ENCODE data around the gene FBXL22.

DNA sequence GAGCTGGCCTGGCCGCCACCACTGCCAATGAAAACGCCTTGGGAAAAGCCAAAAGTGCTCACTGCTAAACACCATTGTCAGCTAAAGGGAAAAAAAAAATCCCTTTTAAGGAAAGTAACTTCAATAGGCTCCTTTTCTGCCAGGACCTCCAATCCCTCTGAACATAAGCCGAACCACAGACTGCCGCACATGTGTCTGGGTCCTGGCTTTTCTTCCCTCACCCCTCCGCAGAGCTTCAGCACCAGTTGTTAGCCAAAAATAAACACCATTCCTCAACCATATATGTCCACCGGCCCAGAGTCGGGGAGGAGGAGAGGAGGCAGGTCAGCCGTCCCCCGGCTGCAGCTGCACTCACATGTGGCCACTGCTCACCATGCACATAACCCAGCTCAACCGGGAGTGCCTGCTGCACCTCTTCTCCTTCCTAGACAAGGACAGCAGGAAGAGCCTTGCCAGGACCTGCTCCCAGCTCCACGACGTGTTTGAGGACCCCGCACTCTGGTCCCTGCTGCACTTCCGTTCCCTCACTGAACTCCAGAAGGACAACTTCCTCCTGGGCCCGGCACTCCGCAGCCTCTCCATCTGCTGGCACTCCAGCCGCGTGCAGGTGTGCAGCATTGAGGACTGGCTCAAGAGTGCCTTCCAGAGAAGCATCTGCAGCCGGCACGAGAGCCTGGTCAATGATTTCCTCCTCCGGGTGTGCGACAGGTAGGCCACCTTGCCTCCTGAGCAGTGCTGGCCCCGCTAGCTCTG lies at the start of gene FBXL22:
- TF ChIP-seq, protein P1, sequence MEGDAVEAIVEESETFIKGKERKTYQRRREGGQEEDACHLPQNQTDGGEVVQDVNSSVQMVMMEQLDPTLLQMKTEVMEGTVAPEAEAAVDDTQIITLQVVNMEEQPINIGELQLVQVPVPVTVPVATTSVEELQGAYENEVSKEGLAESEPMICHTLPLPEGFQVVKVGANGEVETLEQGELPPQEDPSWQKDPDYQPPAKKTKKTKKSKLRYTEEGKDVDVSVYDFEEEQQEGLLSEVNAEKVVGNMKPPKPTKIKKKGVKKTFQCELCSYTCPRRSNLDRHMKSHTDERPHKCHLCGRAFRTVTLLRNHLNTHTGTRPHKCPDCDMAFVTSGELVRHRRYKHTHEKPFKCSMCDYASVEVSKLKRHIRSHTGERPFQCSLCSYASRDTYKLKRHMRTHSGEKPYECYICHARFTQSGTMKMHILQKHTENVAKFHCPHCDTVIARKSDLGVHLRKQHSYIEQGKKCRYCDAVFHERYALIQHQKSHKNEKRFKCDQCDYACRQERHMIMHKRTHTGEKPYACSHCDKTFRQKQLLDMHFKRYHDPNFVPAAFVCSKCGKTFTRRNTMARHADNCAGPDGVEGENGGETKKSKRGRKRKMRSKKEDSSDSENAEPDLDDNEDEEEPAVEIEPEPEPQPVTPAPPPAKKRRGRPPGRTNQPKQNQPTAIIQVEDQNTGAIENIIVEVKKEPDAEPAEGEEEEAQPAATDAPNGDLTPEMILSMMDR (IDR thresholded peaks at IDR 0.05) = no peak
- no peak for TF ChIP-seq EP300 (IDR thresholded peaks at IDR 0.05; ENCODE audit: low read depth)

Data from transverse colon (tissue), 3 donors.